HG03575 (cell line): ENCODE results near the gene RAB11FIP4.

Experiments
- ATAC-seq: cut with Tn5 transposase; IDR thresholded peaks from one replicate; pipeline ENCODE4 v1.9.1; 2021; ENCODE audit not compliant: unreplicated experiment, insufficient number of reproducible peaks, low FRiP score; ENCODE audit errors: extremely low read depth

Gene RAB11FIP4

GRCh38 chr17:31549525-31550388 lies 158.3 kb downstream of the RAB11FIP4 start:
- no peak for ATAC-seq

GRCh38 chr17:31550389-31551056 lies 159.0 kb downstream of the RAB11FIP4 start:
- ATAC-seq, result no peak

DNA sequence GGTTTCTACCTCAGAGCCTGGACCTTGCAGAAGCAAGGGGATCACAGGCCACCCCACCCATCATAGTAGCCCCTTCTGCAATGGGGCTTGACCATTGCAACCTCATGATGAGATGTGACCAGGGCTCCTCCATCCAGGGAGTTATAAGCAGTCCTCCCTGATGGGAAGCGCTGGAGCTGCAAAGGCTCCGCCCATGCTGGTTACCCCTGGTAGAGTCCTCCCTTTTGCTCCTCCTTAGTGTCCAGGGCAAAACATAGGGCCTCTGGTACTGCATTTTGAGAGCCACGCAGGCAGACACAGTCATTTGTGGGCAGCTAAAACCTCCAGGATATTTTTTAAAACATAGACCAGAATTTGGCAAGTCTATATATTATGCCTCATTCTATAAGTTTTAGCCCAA lies 161.1 kb downstream of the RAB11FIP4 start:
- no peak for ATAC-seq

GRCh38 chr17:31553506-31553905 lies 162.0 kb downstream of the RAB11FIP4 start:
- ATAC-seq, result no peak

DNA sequence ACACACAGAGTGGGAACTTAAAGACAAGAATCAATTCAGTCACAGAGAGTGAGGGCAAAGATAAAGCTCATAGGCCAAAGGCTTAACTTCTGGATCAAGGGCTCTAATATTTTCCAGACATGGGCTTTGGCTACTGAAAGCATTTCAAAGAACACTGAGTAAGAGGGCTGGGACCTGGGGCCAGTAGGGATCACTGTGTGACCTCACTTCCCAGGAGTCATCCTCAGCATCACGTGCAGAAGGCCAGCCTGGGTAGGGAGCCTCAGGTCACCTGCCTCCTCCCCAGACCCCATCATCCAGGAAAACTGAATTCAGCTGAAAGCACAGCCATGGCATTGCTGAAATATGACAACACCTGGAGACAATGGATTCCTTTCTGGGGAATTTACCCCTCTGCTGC lies 163.5 kb downstream of the RAB11FIP4 start:
- no peak for ATAC-seq

DNA sequence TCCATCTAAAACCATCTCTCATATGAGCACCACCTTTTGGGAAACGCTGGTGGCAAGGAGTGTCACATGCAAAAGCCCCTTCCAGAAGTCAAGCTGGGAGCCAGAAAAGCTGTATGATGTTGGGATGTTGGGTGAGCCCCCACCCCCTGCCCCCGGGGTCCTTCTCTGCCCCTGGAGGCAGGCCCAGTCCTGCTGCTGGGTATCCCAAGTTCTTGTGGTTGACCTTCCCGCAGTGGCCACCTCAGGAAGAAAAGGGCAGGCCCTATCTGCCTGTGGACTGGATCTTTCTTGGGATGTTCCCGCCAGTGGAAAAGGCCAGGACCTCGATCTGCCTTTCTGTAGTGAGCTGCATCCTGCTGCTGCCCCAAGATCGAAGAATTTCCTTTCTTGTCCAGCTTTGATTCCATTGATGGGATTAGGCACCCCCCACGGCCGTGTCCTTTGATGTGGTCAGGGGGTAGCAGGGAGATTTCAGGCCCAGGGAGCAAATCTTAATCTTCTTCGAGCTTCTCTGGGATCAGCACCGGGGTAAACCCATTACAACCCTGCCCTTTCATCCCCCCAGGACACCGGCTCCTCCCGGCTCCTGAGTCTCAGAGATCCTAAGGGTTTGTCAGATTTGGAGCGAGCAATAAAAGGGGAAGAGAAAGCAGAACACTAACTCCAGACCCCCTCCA lies 165.6 kb downstream of the RAB11FIP4 start:
- no peak for ATAC-seq

DNA sequence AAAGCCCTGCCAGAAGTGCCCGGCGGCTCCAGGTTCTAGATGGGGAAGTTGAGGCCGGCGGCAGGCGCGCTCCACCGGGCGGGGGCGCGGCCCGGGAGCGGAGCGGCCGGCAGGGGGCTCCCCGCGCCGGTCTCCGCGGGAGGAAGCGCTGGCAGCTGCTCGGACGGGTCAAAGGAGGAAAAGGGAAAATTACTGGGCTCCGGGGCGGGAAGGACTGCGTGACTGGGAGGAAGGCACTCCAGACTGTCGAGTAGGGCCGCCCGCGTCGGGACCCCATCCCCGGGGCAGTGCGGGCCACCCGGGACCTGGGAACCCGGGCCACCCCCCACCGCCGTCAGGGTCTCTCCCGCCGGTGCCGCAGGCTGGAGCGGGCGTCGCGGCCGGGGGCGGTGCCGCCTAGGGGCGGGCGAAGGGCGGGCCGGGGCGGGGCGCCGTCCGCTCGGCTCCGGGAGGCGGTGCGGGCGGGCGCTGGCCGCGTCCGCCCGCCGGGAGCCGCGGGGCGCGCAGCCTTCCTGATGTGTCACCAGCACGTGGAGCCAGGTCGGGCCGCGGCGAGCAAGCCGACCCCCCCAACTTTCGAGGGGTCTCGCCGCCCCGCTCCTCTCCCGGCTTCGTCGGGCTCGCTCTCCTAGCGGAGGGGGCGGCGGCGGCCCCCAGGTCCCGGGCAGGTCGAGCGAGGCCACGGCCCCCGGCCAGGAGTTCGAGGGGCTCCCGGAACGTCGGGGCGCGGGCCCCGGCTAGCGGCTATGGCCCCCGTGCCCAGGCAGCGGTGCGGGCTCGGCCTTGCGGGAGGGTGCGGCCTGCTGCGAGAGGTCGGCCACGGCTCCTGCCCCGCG lies 167.5 kb downstream of the RAB11FIP4 start:
- no peak for ATAC-seq

DNA sequence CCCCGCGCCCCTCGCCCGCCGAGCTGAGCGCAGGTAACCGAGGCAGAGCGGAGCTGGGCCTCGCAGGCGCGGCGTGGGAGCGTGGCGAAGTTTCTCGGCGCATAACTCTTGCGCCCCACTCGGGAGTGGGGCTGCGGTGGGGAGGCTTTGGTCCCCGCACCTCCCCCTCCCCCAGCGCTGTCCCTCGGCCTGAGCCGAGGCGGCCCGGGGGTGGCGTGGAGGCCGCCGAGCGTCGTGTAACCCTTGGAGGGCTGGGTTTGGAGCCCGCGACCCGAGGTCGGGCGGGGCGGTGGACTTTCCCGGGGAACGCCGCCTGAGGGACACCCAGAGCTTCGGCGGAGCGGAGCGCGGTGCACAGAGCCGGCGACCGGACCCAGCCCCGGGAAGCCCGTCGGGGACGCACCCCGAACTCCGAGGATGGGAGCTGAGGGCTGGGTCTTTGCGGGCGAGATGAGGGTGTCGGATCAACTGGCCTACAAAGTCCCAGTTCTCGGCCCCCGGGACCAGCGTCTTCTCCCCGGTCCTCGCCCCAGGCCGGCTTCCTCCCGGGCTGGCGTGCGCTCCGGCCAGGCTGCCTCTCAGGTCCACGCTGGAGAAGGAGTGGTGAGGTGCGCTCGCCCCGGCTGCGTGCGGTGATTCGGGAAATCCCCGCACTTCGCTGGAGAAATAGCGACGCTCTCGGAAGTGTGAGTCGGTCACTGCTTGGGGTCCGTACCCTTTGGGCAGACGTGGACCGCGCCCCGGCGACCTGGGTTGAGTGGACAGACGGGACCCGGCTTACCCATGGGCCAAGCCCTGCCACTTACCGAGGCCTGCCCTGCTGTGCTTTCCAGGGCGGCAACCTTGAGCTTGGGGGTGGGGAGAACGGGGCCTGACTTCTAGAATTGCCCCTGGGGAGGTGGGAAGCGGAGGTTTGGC lies 168.4 kb downstream of the RAB11FIP4 start:
- no peak for ATAC-seq

- ATAC-seq, result no peak
Measured at GRCh38 chr17:31560616-31561235, 169.3 kb downstream of the RAB11FIP4 start.

- no peak for ATAC-seq
Measured at GRCh38 chr17:31561469-31562375, 170.2 kb downstream of the RAB11FIP4 start.

GRCh38 chr17:31562376-31562840 lies 170.9 kb downstream of the RAB11FIP4 start:
- no peak for ATAC-seq

- ATAC-seq, result no peak
Measured at GRCh38 chr17:31564291-31564690, 172.8 kb downstream of the RAB11FIP4 start.

DNA sequence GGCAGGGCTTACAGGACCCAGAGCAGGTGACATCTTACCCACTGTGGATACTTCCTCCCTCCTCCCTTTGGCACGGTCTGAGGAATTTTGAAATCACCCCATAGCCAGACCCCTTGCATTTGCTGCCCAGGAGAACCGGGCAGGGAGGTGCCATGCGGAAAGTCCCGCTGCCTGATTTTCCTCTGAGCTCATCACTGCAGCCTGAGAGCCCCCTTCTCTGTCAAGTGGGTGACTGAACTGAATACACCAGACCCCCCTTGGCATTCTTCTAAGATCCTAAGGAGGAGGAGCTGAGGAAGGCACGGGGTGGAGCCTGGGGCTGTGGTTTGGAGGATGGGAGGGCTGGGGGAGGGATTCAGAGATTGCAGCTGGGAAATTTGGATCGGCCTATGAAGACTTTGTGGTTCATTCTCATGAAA lies 173.4 kb downstream of the RAB11FIP4 start:
- ATAC-seq, result no peak

- ATAC-seq, result no peak
Measured at GRCh38 chr17:31565652-31566051, 174.2 kb downstream of the RAB11FIP4 start.

DNA sequence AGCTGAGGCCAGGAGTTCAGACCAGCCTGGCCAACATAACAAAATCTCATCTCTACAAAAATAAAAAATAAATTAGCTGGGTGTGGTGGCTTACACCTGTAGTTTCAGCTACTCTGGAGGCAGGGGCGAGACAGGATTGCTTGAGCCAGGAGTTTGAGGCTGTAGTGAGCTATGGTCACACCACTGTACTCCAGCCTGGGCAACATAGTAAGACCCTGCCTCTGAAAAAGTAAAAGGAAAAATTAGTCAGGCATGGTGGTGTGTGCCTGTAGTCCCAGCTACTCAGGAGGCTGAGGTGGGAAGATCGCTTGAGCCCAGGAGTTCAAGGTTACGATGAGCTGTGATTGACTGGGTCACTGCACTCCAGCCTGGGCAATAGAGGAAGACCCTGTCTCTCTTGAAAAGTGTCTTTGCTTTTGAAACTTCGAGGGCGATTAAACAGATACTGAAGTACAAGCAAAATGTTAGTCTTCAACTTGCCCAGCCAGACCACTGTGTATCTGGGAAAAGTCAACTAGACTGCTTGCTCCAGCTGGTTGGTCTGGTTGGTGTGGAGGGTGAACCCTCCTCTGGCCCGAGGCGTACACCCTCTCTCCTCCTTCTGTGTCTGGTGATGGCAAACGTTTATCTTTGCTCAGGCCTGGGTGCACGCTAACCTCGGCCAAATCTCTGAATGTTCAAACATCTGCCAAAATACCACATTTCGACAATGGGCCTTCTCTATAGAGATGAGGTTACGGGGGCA lies 174.9 kb downstream of the RAB11FIP4 start:
- no peak for ATAC-seq

- no peak for ATAC-seq
Measured at GRCh38 chr17:31566992-31567373, 175.5 kb downstream of the RAB11FIP4 start.
